GM12878 (cell line): ENCODE measurements around the gene TMEM168. TPM values are rescaled to one million over a fixed set of nuclear protein-coding genes. Genes with fewer than 3 reads are reported as not detected.

ENCODE experiments used
- ATAC-seq: fragments of 200-7000 bp; cut with Tn5 transposase; 3 replicates; pipeline ENCODE4 v1.9.1; 2020; ENCODE audit warnings: mild to moderate bottlenecking, moderate library complexity
- BruUV-seq: library from RNA; stranded (reverse); fragments of 400-500 nt; replicated peaks from 2 replicates; lab custom pipeline; 2021; lab: Mats Ljungman, UMichigan
- CTCF ChIA-PET: fragments of 300-600 bp; sonication (Branson Sonifier 250); formaldehyde crosslinking; extraction: SDS; loops from one replicate; lab custom pipeline; 2021; ENCODE audit warnings: inconsistent platforms; lab: Yijun Ruan, JAX
- POLR2A ChIA-PET: fragments of 350-600 bp; formaldehyde crosslinking; extraction: SDS; loops from one replicate; lab custom pipeline; 2021; ENCODE audit warnings: inconsistent platforms; lab: Charles Lee
- RAD21 ChIA-PET: fragments of 300-600 bp; sonication (Branson Sonifier 250); formaldehyde crosslinking; loops from one replicate; lab custom pipeline; 2023; ENCODE audit warnings: antibody characterized with exemption; ENCODE audit not compliant: unreplicated experiment; lab: Charles Lee
- SMC1A ChIA-PET: fragments of 300-600 bp; sonication (Branson Sonifier 250); formaldehyde crosslinking; loops from one replicate; lab custom pipeline; 2023; ENCODE audit not compliant: unreplicated experiment, uncharacterized antibody; lab: Charles Lee
- DNase-seq: peaks from one replicate; pipeline ENCODE4 v3.0.0-alpha.2; 2011; ENCODE audit warnings: low read depth, low spot score
- FAIRE-seq: peaks from 3 replicates; lab custom pipeline; 2011; peaks lifted over from hg19 to GRCh38; lab: Jason Lieb, UNC
- H2AFZ ChIP-seq: 2 replicates; pipeline ENCODE4 v1.6.0; 2011; ENCODE audit warnings: low read depth, low read length, control low read depth; ENCODE audit not compliant: control insufficient read depth
- H3K27ac ChIP-seq: 2 replicates; pipeline ENCODE4 v1.5.1; 2011; ENCODE audit warnings: control low read depth; ENCODE audit not compliant: control insufficient read depth, insufficient read depth
- H3K27me3 ChIP-seq, 2 experiments: replicated peaks in 1 of 2; 2 replicates each; pipeline versions ENCODE4 v1.6.0 to v1.6.1; 2011; ENCODE audit warnings: low read length in 1 of 2; ENCODE audit not compliant: control insufficient read depth in 2 of 2, insufficient read depth in 2 of 2
- H3K36me3 ChIP-seq, 2 experiments: 2 replicates each; pipeline ENCODE4 v1.5.1; 2011; ENCODE audit warnings: low read length in 1 of 2; ENCODE audit not compliant: control insufficient read depth in 2 of 2, insufficient read depth in 2 of 2
- H3K4me1 ChIP-seq: 2 replicates; pipeline ENCODE4 v1.6.1; 2011; ENCODE audit warnings: mild to moderate bottlenecking, low read length, moderate library complexity, mixed read lengths; ENCODE audit not compliant: control insufficient read depth, insufficient read depth
- H3K4me2 ChIP-seq: 2 replicates; pipeline ENCODE4 v1.6.0; 2011; ENCODE audit warnings: control low read depth; ENCODE audit not compliant: control insufficient read depth, insufficient read depth
- H3K4me3 ChIP-seq: fragments of 200-600 bp; sonication (generic); 2 replicates; pipeline ENCODE4 v1.5.1; 2016
- H3K79me2 ChIP-seq: 2 replicates; pipeline ENCODE4 v1.6.0; 2011; ENCODE audit warnings: low read length; ENCODE audit not compliant: control insufficient read depth, insufficient read depth
- H3K9ac ChIP-seq: 2 replicates; pipeline ENCODE4 v1.8.0; 2011; ENCODE audit warnings: low read length, control low read depth, mixed read lengths; ENCODE audit not compliant: control insufficient read depth, insufficient read depth
- H3K9me3 ChIP-seq: replicated peaks from 3 replicates; pipeline ENCODE4 v1.5.1; 2011; ENCODE audit warnings: mild to moderate bottlenecking, low read length; ENCODE audit not compliant: control insufficient read depth, insufficient read depth
- H4K20me1 ChIP-seq: 2 replicates; pipeline ENCODE4 v1.6.0; 2011; ENCODE audit not compliant: control insufficient read depth, insufficient read depth
- E2F4 ChIP-seq: IDR thresholded peaks from 2 replicates; pipeline ENCODE4 v1.6.1; 2012; ENCODE audit warnings: low read depth, low read length, improper control_type of control experiment
- ELK1 ChIP-seq: IDR thresholded peaks from 2 replicates; pipeline ENCODE4 v1.6.1; 2012; ENCODE audit warnings: low read depth, low read length, improper control_type of control experiment
- GATAD2B ChIP-seq: fragments of 450-650 bp; conservative IDR thresholded peaks from 2 replicates; pipeline ENCODE4 v1.6.1; 2017; ENCODE audit warnings: low read depth, mild to moderate bottlenecking, moderate library complexity
- IKZF2 ChIP-seq, 2 experiments: fragments of 450-650 bp; IDR thresholded peaks; 2 replicates each; pipeline ENCODE4 v1.6.1; 2017; ENCODE audit warnings: mild to moderate bottlenecking in 2 of 2, moderate library complexity in 2 of 2
- JUND ChIP-seq: IDR thresholded peaks from 2 replicates; pipeline ENCODE4 v1.6.1; 2012; ENCODE audit warnings: low read depth, mild to moderate bottlenecking, low read length, improper control_type of control experiment, moderate library complexity
- MLLT1 ChIP-seq: fragments of 450-650 bp; IDR thresholded peaks from 2 replicates; pipeline ENCODE4 v1.6.1; 2016; ENCODE audit warnings: mild to moderate bottlenecking
- NBN ChIP-seq: fragments of 450-650 bp; IDR thresholded peaks from 2 replicates; pipeline ENCODE4 v1.6.1; 2016
- NFYA ChIP-seq: IDR thresholded peaks from 2 replicates; pipeline ENCODE4 v1.6.1; 2011; ENCODE audit warnings: low read depth, mild to moderate bottlenecking, low read length, improper control_type of control experiment, borderline replicate concordance
- STAT1 ChIP-seq: fragments of 450-650 bp; conservative IDR thresholded peaks from 2 replicates; pipeline ENCODE4 v1.6.1; 2014; ENCODE audit warnings: antibody characterized with exemption, mild to moderate bottlenecking
- ZBTB11 ChIP-seq: fragments of 450-650 bp; formaldehyde crosslinking; IDR thresholded peaks from 2 replicates; pipeline ENCODE4 v1.5.0; 2022; ENCODE audit warnings: mild to moderate bottlenecking, missing genetic modification characterization
- ZZZ3 ChIP-seq: IDR thresholded peaks from 2 replicates; pipeline ENCODE4 v1.6.1; 2011; ENCODE audit warnings: low read depth; ENCODE audit not compliant: control insufficient read depth, insufficient read length
- WGBS: methylation state at CpG from one replicate; pipeline ENCODE4 v1.1.6; 2016; ENCODE audit warnings: low lambda C conversion rate; ENCODE audit not compliant: insufficient replicate concordance, insufficient coverage; ENCODE audit errors: missing lambda C conversion rate; 5-methylcytosine and 5-hydroxymethylcytosine counted together
- in situ Hi-C: fragments of 300-500 bp; cut with MboI; formaldehyde crosslinking; loops from 9 replicates; pipeline ENCODE4 v1.14.3; 2018; ENCODE audit warnings: mixed read lengths
- intact Hi-C: fragments of 100-400 bp; cut with micrococcal nuclease; formaldehyde crosslinking; loops from one replicate; pipeline ENCODE4 v1.14.2; 2022; ENCODE audit not compliant: unreplicated experiment
- polyA plus RNA-seq, 11 experiments: library from polyadenylated mRNA; depleted of rRNA in 4 of 11; unstranded in 6 of 11; stranded (reverse) in 5 of 11; fragments of >200 nt; fragmentation: Nextera tagmentation in 4 of 11; fragmentation: Illumina TruSeq in 1 of 11; extraction: Ambion mirVana in 4 of 11; extraction: Trizol in 1 of 11; gene quantifications; 1 replicate in 1 of 11; 2 replicates in 10 of 11; pipeline versions ENCODE4 v1.2.1 to v1.2.3, GENCODE V29; 2011 to 2016; ENCODE audit warnings: inconsistent platforms in 2 of 11, missing spikeins in 2 of 11, low read depth in 1 of 11
- total RNA-seq, 4 experiments: library from RNA; depleted of rRNA in 3 of 4; stranded (reverse); fragments of >200 nt in 3 of 4; fragmentation: Illumina TruSeq in 1 of 4; extraction: Trizol in 1 of 4; gene quantifications; 2 replicates each; pipeline versions ENCODE4 v1.2.1 to v1.2.3, GENCODE V29; 2013 to 2021

The TMEM168 gene
- total and polyA plus RNA-seq, 10 of the 15 experiments (the other 5 are each of a cell fraction or from before 2014, with no cell fraction given): 9.1 to 44.2 (median 19.8) TPM

GRCh38 chr7:112802406-112802805 lies 12.2 kb upstream of the TMEM168 start:
- 86% methylated on average over 3 of the region's 3 CpGs for WGBS
- H3K4me1 ChIP-seq: no peaks in the 10 kb centered on the region
- intact Hi-C loops (no loop called here), in situ Hi-C loops (no loop called here)
- no peak overlapping the region for H3K9ac ChIP-seq
- TF ChIP-seq ZBTB11 (CRISPR knock-in tag) (no peak), NBN (no peak), STAT1 (no peak), ELK1 (no peak), MLLT1 (no peak), JUND (no peak), E2F4 (no peak), ZZZ3 (no peak), GATAD2B (no peak), IKZF2 (IDR thresholded peaks at IDR 0.05) (no peak), NFYA (no peak)
- ChIA-PET RAD21 (no interaction called here), CTCF (no interaction called here), SMC1A (interaction anchor here (0.6 to 0.7 kb wide), 2 partner anchors 15 to 299 kb away, joined by 3 read pairs; no protein-coding TSS in a partner anchor), POLR2A (no interaction called here)
- DNase-seq: no peak
- no peak for FAIRE-seq
- no peaks in the 10 kb centered on the region for H4K20me1 ChIP-seq
- H3K79me2 ChIP-seq: no peaks in the 10 kb centered on the region
- H2AFZ ChIP-seq: no peak overlapping the region
- H3K9me3 ChIP-seq: no peaks in the 10 kb centered on the region
- H3K27me3 ChIP-seq: no peaks in the 10 kb centered on the region
- no peak for ATAC-seq
- H3K4me2 ChIP-seq: no peak overlapping the region
- H3K4me3 ChIP-seq: no peak overlapping the region
- H3K27ac ChIP-seq: no peak overlapping the region
- no peaks in the 10 kb centered on the region for H3K36me3 ChIP-seq
- no TSS peak for BruUV-seq
